AG09309 (cell line): ENCODE data around the gene RBM5.
A peak's percentile ranks its signal among the peaks of the same experiment; 100 is the strongest.

Source experiments
- DNase-seq: peaks from one replicate; pipeline ENCODE4 v3.0.0-alpha.2; 2010; ENCODE audit warnings: low read depth
- H3K4me3 ChIP-seq: 2 replicates; pipeline ENCODE4 v1.5.1; 2011; ENCODE audit warnings: mild to moderate bottlenecking, low read depth, low read length, moderate library complexity; ENCODE audit not compliant: control insufficient read depth
- TF ChIP-seq, protein P1 (sequence below): IDR thresholded peaks from 2 replicates; pipeline ENCODE4 v1.5.1; 2011; ENCODE audit warnings: mild to moderate bottlenecking, low read depth, low read length, inconsistent platforms; ENCODE audit not compliant: insufficient read depth, control insufficient read depth; ENCODE audit errors: missing control alignments

RBM5 gene

DNA sequence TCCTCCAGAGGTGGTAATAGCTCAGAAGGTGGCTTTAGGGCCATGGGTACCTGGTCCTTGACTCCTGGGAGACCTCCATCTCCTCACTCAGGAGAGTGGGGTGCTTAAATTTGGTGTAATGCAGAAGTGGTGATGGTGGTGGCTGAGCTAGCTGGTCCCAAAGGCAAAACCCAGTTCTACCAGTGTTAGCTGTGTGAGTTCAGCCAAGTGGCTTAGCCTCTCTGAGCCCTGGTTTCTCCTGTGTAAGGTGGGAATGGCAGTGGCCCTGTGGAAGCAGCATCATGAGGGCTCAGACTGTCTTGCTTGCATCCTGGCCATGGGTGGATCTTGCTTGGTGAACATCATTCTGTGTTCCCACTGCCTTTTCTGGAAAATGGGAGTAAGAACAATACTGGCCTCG, 75.8 kb downstream of the RBM5 start:
- H3K4me3 ChIP-seq = no peak overlapping the region
- TF ChIP-seq, protein P1, sequence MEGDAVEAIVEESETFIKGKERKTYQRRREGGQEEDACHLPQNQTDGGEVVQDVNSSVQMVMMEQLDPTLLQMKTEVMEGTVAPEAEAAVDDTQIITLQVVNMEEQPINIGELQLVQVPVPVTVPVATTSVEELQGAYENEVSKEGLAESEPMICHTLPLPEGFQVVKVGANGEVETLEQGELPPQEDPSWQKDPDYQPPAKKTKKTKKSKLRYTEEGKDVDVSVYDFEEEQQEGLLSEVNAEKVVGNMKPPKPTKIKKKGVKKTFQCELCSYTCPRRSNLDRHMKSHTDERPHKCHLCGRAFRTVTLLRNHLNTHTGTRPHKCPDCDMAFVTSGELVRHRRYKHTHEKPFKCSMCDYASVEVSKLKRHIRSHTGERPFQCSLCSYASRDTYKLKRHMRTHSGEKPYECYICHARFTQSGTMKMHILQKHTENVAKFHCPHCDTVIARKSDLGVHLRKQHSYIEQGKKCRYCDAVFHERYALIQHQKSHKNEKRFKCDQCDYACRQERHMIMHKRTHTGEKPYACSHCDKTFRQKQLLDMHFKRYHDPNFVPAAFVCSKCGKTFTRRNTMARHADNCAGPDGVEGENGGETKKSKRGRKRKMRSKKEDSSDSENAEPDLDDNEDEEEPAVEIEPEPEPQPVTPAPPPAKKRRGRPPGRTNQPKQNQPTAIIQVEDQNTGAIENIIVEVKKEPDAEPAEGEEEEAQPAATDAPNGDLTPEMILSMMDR = no peak
- DNase-seq = no peak

- H3K4me3 ChIP-seq = no peak overlapping the region
- DNase-seq = peak; percentile 43
- TF ChIP-seq, protein P1 = no peak
Measured at GRCh38 chr3:50164984-50165909, 76.5 kb downstream of the RBM5 start.

DNA sequence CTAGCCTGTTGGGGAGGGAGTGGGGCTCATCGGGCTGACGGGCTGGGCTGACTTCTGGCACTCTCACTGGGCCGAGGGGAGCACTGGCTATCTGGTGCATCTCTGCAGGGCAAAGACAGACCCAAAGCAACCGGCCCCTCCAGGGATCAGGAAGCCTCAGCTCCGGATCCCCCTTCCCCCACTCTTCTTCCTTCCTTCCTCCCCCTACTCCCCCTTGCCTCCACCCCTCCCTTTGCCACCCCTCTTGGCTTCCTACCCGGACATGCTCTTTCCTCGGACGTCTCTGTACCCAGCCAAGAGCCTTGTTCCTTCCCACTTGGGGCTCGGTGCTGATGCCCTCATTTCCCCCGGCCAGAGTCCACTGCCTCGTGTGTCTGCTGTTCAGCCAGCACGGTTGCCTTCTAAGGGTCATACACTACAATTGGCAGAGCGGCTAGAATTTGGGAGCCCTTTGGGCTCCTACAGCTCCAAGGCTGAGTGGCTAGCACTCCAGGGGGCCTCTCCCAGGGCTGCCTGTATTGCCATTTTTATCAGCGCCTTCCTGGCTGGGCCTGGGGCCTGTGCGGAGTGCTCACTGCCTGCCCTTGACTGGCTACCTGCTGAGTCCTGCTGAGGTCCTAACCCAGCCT, 77.3 kb downstream of the RBM5 start:
- no peak for DNase-seq
- H3K4me3 ChIP-seq = no peak overlapping the region
- TF ChIP-seq, protein P1 = no peak

- no peak for DNase-seq
- H3K4me3 ChIP-seq = no peak overlapping the region
- TF ChIP-seq, protein P1 = no peak
Measured at GRCh38 chr3:50166620-50167019, 77.9 kb downstream of the RBM5 start.

DNA sequence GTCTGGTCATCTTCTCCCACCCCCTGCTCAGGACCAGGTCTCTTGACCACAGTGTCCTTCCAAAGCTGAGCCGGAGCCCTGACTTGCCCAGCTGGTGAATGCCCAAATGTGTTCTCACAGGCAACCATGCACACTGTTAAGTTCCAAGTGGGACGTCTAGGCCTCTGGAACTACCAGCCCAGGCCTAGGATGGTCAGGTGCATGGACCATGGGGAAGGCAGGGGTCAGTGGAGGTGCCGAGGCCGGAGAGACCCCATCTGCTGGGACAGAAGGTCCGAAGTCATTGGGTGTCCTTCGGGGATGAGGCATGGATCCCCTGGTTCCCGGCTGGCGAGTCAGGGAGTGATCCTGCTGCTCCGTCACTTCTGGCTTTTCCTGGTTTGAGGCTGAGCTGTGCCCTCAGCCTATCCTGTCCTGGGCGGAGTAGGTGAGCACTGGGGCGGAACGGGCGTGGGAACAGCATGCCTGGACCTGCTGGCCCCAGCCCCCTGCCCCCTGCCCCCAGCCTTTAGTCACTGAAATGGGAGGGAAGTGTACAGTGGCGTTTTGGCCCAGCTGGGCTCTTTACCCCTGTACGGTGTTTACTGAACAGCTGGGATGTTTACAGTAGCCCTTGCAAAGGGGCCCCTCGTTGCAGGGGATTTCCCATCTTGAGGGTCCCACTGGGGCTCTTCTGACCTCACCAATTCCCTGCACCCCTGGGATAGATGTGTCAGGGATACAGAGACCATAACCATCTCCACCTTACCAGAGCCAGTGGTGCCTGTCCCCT, 78.5 kb downstream of the RBM5 start:
- no peak overlapping the region for H3K4me3 ChIP-seq
- DNase-seq = no peak
- TF ChIP-seq, protein P1 = no peak

GRCh38 chr3:50167841-50168209, 79.1 kb downstream of the RBM5 start:
- no peak overlapping the region for H3K4me3 ChIP-seq
- TF ChIP-seq, protein P1 = no peak
- DNase-seq = no peak
